Erythroblast (primary cell): ENCODE results near the gene BCL2L12.

ENCODE experiments used
- DNase-seq, 2 experiments: peaks; one replicate each; lab custom pipeline; 2025; lab: John Stamatoyannopoulos, UW
- GATA1 ChIP-seq: IDR thresholded peaks from 2 replicates; pipeline ENCODE4 v1.6.1; 2011; ENCODE audit warnings: low read depth, mild to moderate bottlenecking, control low read depth, low read length, moderate library complexity
- POLR2A ChIP-seq: IDR thresholded peaks from 2 replicates; pipeline ENCODE4 v1.6.1; 2011; ENCODE audit warnings: mild to moderate bottlenecking, low read length

The BCL2L12 gene

GRCh38 chr19:49651820-49652550, 13.7 kb upstream of the BCL2L12 start:
- no peak for DNase-seq

GRCh38 chr19:49652551-49653465, 12.9 kb upstream of the BCL2L12 start:
- no peak for TF ChIP-seq POLR2A
- no peak for TF ChIP-seq GATA1
- no peak for DNase-seq

More at GRCh38 chr19:49651820-49652550, 13.7 kb upstream of the BCL2L12 start:
- TF ChIP-seq GATA1 = no peak
- TF ChIP-seq POLR2A = no peak

- no peak for DNase-seq
- no peak for TF ChIP-seq GATA1
- no peak for TF ChIP-seq POLR2A
Observed at GRCh38 chr19:49653466-49653806, 12.3 kb upstream of the BCL2L12 start.

DNA sequence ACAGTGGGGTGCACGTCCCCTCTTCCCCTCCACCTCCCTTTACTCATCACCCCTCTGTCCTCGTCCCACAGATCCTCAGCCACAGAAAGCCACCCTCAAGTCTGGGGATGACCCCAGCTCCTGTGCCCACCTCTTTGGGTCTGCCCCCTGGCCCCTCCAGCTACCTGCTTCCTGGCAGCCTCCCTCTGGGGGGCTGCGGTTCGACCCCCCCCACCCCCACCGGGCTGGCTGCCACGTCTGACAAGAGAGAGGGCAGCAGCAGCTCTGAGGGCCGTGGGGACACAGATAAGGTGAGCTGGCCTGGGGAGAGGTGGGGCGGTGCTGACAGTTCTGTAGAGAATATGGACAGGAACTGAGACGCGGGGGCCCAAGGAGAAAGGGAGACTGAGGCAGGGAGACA, 11.2 kb upstream of the BCL2L12 start:
- no peak for DNase-seq
- TF ChIP-seq POLR2A (no peak), GATA1 (no peak)

DNA sequence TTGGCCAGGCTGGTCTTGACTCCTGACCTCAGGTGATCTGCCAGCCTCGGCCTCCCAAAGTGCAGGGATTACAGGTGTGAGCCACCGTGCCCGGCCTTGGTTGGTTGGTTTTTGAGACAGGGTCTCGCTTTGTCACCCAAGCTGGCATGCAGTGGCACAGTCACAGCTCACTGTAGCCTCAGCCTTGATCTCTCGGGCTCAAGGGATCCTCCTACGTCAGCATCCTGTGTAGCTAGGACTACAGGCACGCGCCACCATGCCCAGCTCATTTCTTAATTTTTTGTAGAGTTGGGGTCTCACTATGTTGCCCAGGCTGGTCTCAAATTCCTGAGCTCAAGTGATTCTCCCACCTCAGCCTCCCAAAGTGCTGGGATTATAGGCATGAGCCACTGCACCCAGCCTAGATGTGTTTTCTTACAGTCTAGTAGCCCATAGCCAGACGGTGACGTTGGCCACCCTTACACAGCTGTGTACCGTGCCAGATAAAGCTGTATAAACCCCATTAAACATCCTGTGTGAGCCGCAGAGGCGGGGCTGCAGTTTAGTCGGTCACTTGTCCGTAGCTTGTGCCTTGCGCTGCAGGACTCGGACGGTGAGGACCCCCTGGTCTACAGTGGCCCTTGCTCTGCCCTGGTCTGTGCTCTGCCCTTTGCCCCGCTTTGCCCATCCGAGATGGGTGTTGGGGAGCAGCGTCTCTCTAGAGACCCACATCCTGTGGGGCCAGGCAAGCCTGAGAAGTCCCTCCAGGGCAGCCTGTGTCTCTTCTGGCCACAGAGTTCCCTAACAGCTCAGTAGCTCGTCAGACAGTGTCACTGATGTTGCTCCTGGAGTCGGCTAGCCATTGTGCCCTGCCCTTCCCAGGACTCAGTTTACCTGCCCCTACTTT, 9.9 kb upstream of the BCL2L12 start:
- DNase-seq = no peak
- TF ChIP-seq GATA1 (no peak), POLR2A (no peak)

DNA sequence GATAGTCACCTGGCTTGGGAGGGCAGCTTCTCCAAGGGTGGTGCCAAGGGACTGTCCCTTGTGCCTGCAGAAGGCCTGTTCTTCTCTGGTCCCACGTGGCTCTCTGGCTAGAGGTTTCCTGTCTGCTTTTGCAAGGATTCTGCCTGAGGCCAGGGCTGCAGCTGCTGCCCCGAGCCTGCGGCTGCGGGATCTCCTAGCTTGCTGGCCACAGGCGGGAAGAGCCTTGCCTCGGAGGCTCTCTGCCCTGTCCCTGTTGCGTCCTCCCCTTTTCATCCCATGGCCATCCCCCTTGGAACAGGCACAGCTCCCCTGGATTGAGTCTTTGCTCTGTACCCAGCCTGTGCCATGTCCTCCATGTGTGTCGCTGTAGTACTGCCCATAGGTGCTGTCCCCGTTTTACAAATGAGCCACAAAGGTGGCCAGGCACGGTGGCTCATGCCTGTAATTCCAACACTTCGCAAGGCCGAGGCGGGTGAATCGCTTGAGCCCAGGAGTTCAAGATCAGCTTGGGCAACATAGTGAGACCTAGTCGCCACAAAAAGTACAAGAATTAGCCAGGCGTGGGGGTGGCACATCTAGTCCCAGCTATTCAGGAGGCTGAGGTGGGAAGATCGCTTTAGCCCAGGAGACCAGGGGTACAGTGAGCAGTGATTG, 9.2 kb upstream of the BCL2L12 start:
- no peak for DNase-seq
- TF ChIP-seq GATA1 (no peak), POLR2A (no peak)

DNA sequence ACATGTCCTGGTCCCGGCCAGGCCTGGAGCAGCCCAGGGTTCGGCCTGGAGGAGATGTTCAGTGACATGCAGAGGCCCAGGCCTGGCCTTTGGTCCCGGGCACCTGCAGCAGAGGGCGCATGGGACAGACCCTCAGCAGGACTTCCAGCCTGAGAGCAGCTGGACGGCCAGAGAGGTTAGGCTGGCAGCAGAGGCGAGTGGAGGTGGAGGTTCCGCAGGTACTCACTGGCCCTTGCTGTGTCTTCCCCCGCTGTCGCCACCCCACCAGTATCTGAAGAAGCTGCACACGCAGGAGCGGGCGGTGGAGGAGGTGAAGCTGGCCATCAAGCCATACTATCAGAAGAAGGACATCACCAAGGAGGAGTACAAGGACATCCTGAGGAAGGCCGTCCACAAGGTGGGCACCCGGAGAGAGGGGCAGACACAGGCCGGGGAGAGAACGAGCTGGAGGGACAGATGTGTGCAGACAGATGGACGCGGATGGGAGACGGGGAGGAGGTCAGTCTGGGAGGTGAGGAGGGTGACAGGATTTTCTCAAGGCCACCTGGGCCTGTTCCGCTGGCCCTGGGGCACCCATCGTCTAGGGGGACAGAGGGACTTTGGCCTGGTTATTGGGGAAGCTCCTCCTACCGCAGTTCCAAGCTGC, 8.1 kb upstream of the BCL2L12 start:
- TF ChIP-seq GATA1 (no peak), POLR2A (no peak)
- DNase-seq = no peak

GRCh38 chr19:49658139-49658517, 7.6 kb upstream of the BCL2L12 start:
- TF ChIP-seq POLR2A = no peak
- TF ChIP-seq GATA1 = no peak
- no peak for DNase-seq

GRCh38 chr19:49658566-49659442, 6.9 kb upstream of the BCL2L12 start:
- DNase-seq = no peak
- no peak for TF ChIP-seq POLR2A
- no peak for TF ChIP-seq GATA1

DNA sequence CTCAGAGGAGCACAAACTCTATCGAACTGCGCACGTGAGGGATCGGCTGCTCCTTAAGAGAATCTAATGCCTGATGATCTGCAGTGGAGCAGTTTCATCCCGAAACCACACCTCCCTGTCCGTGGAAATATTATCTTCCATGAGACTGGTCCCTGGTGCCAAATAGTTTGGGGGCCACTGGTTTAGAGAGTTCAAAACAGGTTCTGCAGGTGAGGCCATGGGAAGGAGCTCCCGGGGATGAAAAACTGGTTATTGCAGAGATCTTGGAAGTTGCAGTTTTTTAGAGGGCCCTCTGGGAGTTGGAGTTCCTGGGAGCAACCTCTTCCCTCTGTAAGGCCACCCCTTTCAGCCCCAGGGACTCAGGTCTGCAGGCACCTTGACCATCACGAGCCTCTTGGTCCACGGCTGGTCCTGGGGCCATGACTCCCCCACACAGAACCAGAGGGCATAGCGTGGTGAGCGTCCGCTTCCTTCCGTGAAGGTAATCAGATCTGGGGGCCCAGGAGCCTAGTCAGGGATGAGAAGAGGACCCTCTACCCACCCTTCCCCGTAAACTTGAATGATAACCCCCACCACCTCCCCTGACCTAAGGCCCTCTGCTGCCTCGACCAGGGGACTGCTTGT, 5.3 kb upstream of the BCL2L12 start:
- TF ChIP-seq GATA1 (no peak), POLR2A (no peak)
- DNase-seq = no peak

- TF ChIP-seq GATA1 = no peak
- TF ChIP-seq POLR2A = no peak
- no peak for DNase-seq
Observed at GRCh38 chr19:49662011-49662410, 3.7 kb upstream of the BCL2L12 start.
